Measurements from ENCODE around the gene UBXN2A. TPM values are rescaled to one million over a fixed set of nuclear protein-coding genes. Genes with fewer than 3 reads are reported as not detected.

Gene UBXN2A
- total and polyA plus RNA-seq, 4 donors = 2.7 to 6.3 (median 4.9) TPM

GRCh38 chr2:23953625-23954024, 13.4 kb downstream of the UBXN2A start:
- TF ChIP-seq, protein P1, sequence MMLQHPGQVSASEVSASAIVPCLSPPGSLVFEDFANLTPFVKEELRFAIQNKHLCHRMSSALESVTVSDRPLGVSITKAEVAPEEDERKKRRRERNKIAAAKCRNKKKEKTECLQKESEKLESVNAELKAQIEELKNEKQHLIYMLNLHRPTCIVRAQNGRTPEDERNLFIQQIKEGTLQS (IDR thresholded peaks at IDR 0.05) = no peak
- no peak for TF ChIP-seq TAF1 (conservative IDR thresholded peaks at IDR 0.05)
- TF ChIP-seq, protein P2, sequence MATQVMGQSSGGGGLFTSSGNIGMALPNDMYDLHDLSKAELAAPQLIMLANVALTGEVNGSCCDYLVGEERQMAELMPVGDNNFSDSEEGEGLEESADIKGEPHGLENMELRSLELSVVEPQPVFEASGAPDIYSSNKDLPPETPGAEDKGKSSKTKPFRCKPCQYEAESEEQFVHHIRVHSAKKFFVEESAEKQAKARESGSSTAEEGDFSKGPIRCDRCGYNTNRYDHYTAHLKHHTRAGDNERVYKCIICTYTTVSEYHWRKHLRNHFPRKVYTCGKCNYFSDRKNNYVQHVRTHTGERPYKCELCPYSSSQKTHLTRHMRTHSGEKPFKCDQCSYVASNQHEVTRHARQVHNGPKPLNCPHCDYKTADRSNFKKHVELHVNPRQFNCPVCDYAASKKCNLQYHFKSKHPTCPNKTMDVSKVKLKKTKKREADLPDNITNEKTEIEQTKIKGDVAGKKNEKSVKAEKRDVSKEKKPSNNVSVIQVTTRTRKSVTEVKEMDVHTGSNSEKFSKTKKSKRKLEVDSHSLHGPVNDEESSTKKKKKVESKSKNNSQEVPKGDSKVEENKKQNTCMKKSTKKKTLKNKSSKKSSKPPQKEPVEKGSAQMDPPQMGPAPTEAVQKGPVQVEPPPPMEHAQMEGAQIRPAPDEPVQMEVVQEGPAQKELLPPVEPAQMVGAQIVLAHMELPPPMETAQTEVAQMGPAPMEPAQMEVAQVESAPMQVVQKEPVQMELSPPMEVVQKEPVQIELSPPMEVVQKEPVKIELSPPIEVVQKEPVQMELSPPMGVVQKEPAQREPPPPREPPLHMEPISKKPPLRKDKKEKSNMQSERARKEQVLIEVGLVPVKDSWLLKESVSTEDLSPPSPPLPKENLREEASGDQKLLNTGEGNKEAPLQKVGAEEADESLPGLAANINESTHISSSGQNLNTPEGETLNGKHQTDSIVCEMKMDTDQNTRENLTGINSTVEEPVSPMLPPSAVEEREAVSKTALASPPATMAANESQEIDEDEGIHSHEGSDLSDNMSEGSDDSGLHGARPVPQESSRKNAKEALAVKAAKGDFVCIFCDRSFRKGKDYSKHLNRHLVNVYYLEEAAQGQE (IDR thresholded peaks at IDR 0.05) = no peak
- no peak for TF ChIP-seq MAX (IDR thresholded peaks at IDR 0.05)
- no peak for TF ChIP-seq HNF4A (conservative IDR thresholded peaks at IDR 0.05)
- TF ChIP-seq RAD21 (IDR thresholded peaks at IDR 0.05) = no peak
- TF ChIP-seq SP1 (IDR thresholded peaks at IDR 0.05) = no peak
- TF ChIP-seq NR2F2 (IDR thresholded peaks at IDR 0.05) = no peak
- no peak for TF ChIP-seq FOXA2 (IDR thresholded peaks at IDR 0.05)
- no peak for TF ChIP-seq RXRA (IDR thresholded peaks at IDR 0.05)
- no peak for TF ChIP-seq JUND (IDR thresholded peaks at IDR 0.05)
- TF ChIP-seq EGR1 (IDR thresholded peaks at IDR 0.05; ENCODE audit: low read depth in 2 of 2) = no peak
- no peak for TF ChIP-seq GABPA (IDR thresholded peaks at IDR 0.05 in 1 of 2, conservative IDR thresholded peaks at IDR 0.05 in 1 of 2)
- TF ChIP-seq HNF4G (IDR thresholded peaks at IDR 0.05) = no peak
- no peak for TF ChIP-seq YY1 (IDR thresholded peaks at IDR 0.05)
- TF ChIP-seq, protein P3, sequence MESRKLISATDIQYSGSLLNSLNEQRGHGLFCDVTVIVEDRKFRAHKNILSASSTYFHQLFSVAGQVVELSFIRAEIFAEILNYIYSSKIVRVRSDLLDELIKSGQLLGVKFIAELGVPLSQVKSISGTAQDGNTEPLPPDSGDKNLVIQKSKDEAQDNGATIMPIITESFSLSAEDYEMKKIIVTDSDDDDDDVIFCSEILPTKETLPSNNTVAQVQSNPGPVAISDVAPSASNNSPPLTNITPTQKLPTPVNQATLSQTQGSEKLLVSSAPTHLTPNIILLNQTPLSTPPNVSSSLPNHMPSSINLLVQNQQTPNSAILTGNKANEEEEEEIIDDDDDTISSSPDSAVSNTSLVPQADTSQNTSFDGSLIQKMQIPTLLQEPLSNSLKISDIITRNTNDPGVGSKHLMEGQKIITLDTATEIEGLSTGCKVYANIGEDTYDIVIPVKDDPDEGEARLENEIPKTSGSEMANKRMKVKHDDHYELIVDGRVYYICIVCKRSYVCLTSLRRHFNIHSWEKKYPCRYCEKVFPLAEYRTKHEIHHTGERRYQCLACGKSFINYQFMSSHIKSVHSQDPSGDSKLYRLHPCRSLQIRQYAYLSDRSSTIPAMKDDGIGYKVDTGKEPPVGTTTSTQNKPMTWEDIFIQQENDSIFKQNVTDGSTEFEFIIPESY (IDR thresholded peaks at IDR 0.05) = no peak
- TF ChIP-seq, protein P4, sequence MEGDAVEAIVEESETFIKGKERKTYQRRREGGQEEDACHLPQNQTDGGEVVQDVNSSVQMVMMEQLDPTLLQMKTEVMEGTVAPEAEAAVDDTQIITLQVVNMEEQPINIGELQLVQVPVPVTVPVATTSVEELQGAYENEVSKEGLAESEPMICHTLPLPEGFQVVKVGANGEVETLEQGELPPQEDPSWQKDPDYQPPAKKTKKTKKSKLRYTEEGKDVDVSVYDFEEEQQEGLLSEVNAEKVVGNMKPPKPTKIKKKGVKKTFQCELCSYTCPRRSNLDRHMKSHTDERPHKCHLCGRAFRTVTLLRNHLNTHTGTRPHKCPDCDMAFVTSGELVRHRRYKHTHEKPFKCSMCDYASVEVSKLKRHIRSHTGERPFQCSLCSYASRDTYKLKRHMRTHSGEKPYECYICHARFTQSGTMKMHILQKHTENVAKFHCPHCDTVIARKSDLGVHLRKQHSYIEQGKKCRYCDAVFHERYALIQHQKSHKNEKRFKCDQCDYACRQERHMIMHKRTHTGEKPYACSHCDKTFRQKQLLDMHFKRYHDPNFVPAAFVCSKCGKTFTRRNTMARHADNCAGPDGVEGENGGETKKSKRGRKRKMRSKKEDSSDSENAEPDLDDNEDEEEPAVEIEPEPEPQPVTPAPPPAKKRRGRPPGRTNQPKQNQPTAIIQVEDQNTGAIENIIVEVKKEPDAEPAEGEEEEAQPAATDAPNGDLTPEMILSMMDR (IDR thresholded peaks at IDR 0.05; ENCODE audit: low read depth, low read length, missing input control) = no peak
- TF ChIP-seq FOXA1 (IDR thresholded peaks at IDR 0.05) = no peak

More at GRCh38 chr2:23953625-23954024, 13.4 kb downstream of the UBXN2A start:
- Histone ChIP-seq H3K9me3 (ENCODE audit: control insufficient read depth in 4 of 4, low read length in 3 of 4) (no peaks in the 10 kb centered on the region), H3K4me1 (ENCODE audit: control insufficient read depth in 4 of 4, insufficient read depth in 4 of 4, low read length in 3 of 4) (no peaks in the 10 kb centered on the region), H3K27ac (ENCODE audit: low read depth in 1 of 2, low read length in 2 of 2) (no peak overlapping the region), H3K4me3 (ENCODE audit: low read depth in 1 of 3, low read length in 3 of 3) (no peak overlapping the region), H3K36me3 (ENCODE audit: control insufficient read depth in 4 of 4, insufficient read depth in 3 of 4, low read depth in 1 of 4, low read length in 3 of 4) (no peaks in the 10 kb centered on the region), H3K27me3 (ENCODE audit: control insufficient read depth in 4 of 4, insufficient read depth in 4 of 4, low read length in 3 of 4) (no peaks in the 10 kb centered on the region), H3K9ac (ENCODE audit: low read depth in 1 of 2, low read length in 2 of 2) (no peak overlapping the region)
- DNase-seq (ENCODE audit: low spot score) = no peak

All from liver (tissue), 9 donors.